IPS DF 4.7 (cell line): Measurements from ENCODE around the gene SCYGR5.
"Not testable (repeated sequence)": the region's sequence is repeated elsewhere in the genome, so short reads cannot be mapped to it uniquely, and the experiment has no call there.

Source experiments
- DNase-seq: peaks from one replicate; pipeline ENCODE4 v3.0.0-alpha.2; 2013; ENCODE audit warnings: low spot score; ENCODE audit errors: extremely low read depth

SCYGR5 gene

DNA sequence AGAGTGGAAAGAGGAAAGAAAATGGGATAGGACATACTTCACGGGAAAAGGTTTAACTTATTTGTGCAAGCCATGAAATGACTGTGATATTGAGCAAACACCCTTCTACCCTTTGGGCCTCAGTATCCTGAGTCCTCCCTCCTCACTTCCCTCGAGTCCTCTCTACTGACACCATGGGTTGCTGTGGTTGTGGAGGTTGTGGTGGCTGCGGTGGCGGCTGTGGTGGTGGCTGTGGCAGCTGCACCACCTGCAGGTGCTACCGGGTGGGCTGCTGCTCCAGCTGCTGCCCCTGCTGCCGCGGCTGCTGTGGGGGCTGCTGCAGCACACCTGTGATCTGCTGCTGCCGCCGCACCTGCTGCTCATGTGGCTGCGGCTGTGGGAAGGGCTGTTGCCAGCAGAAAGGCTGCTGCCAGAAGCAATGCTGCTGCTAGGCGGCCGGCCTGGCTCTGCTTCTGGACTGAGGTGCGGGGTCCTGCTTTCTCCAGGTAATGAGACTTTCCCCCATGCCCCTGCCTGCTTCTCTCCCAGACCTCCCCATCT is at the start of gene SCYGR5:
SCYGR5 (plus strand) TSS at position 174 of the 540 bp plus-strand sequence; CDS start at position 174, 0 bp downstream.
- DNase-seq: not testable (repeated sequence)

GRCh38 chr2:227617316-227618230 is 49.0 kb upstream of the SCYGR5 start, which contains the start of gene SCYGR4:
Gene SCYGR4 (plus strand): TSS chr2:227617498. CDS start chr2:227617498, 0 bp downstream.
- DNase-seq: no peak

DNA sequence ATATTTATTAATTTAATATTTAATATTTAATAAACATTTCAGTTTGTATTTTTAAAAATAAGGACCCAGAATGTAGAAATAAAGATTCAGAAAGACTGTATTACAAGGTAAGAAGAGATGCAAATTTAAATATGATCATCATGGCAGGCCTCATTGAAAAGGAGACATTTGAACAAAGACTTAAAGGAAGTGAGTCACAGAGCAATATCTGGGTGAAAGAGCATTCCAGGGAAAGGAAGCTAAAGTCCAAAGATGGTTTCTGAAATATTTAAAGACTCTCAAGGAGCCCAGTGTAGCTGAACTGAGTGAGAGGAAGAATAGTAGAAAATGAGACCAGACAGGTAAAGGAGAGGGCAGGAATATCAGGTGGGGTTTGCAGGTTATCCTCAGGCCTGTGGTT is 43.4 kb upstream of the SCYGR5 start:
- DNase-seq: no peak

- DNase-seq: no peak
Measured at GRCh38 chr2:227625420-227625819, 41.2 kb upstream of the SCYGR5 start.

GRCh38 chr2:227626580-227627151 is 39.9 kb upstream of the SCYGR5 start:
- DNase-seq: no peak

- DNase-seq: no peak
Measured at GRCh38 chr2:227627769-227628168, 38.8 kb upstream of the SCYGR5 start.

- DNase-seq: no peak
Measured at GRCh38 chr2:227629435-227629834, 37.2 kb upstream of the SCYGR5 start.

DNA sequence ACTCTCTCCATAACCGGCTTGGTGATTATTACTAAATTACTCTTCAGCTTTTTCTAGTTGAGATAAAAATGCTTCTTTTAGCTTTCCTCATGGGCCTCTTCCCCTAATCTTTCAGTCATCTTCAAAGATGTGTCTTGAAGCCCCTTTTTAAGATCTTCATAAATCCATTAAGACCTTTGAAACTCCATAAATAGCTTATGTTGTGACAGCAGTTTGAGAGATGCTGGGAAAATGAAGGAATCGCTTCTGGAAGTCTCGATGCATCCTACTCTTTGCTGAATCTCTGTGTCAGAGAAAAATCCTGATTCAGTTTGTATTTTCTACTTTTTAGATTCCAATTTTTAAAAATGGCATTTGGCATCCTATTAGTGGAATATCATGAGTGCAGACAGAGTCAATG is 36.3 kb upstream of the SCYGR5 start:
- DNase-seq: no peak

DNA sequence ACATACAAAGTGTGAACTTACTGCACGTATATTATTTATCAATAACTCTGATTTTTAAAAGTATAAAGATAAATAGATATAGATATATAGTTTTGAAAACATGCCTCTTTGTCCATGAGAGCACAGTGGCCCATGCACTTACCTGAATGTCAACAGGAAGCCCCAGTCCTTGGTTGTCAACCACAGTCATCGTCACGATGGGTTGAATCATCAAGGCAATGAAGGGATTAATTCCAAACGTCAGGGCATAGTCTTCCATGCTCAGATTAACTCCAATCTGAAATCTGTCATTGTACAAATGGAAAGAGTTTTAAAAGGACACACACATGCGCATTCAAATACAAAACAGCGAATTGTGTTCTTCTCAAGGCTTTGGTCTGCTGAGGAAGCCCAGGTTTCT is 33.8 kb upstream of the SCYGR5 start:
- no peak for DNase-seq

DNA sequence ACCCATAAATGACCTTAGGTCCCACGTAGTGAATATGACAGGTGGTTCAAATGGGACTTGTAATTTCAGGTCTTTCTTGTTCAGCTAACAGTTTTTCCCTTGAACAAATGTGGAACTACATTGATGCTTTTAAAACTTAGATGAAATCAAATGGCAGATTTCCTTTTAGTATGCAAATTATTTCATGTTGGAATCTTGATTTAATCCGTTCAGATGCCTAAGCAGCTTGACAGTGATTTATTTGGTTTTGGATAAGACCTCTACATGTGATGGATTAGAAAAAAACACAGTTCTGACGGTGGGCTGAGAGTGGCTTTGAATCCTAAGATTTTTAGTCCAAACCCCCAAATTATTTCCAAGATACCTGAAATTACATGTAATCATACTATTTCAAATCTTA is 32.4 kb upstream of the SCYGR5 start:
- no peak for DNase-seq

- DNase-seq: no peak
Measured at GRCh38 chr2:227642656-227643055, 23.9 kb upstream of the SCYGR5 start.

- no peak for DNase-seq
Measured at GRCh38 chr2:227643990-227644551, 22.5 kb upstream of the SCYGR5 start.

DNA sequence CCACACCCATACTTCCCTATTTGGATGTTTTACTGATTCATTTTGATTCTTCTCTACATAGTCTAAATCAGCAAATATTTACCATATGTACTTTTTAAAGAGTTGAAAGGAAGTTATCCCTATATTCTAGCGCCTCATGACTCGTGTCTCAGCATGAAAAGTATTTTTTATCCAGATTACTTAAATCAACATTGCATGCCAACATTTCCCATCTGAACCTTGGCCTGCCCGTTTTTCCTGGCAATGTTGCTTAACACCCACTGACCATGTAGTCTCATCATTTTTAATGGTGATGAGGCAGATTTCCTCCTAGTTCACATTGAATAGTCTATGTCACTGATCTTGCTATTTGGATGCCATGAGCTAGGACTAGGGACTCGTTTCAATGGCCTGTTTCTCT is 13.2 kb upstream of the SCYGR5 start:
- DNase-seq: no peak

GRCh38 chr2:227654426-227654825 is 12.2 kb upstream of the SCYGR5 start:
- DNase-seq: no peak

DNA sequence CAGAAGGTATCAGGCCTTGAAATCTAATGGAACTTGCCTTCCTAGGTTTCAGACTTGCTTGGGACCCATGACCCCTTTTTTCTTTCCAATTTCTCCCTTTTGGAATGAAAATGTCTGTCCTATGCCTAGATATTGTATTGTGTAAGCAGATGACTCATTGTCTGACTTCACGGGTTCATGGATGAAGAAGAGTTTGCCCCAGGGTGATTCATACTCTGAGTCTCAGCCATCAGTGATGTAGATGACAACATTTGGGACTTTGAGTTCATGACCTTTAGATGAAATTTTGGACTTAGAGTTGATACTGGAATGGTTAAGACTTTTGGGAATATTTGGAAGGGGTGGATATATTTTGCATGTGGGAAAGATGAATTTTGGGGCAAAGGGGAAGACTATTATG is 11.2 kb upstream of the SCYGR5 start:
- DNase-seq: no peak

DNA sequence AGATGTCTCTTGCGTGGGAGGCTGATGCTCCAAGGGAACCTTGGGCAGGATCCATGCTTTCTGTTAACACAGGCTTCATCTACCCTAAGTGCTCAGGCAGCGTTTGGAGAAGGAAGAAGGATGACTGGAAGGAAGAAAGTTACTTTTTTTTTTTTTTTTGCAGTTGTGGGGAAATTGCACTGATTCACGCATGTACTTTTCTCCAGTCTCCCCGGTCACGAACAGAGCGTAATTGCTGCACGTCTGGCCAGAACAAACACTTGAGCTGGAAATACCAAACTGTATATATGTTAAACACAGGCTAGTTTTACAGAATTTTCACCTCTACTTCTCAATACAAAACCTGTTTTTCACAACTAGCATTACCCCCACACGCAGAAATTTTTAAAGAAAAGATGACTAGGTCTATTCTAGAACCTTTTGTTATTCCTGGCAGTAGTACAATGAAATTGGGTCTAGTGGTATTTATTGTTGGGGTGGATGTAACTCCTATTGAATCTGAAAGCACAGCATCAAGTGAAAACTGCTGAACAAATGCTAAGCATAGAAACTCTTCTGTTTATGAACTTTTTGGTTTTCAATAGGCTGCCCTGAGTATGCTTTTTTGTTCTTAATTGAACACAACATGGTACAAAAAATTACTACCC is 9.3 kb upstream of the SCYGR5 start:
- DNase-seq: no peak

DNA sequence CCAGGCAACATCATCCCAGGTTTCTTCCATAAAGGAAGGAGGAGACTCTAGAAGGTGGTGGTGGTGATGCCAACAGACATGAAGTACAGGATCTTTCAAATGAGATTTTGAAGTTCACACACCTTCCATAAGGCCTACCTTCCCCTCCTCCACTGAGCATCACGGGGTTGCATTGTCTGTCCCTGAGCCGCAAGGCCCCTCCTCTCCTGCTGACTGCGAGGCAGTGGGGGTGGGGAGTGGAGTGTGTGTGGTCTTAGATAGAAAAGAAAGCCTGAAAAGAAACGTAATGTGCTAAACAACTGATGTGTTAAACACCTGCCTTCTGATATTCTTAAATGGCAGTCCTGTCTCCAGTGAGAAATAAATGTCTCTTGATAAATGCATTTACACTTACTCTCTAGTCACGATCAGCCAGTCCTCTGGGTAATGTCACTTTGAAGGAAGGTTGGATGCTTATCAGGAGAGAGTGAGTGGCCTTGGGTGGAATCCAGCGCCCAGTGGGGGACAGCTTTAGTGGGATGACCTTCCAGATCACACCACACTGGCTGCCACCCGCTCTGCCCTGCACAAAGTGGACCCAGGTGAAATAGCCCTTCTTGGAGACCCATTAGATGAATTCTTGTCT is 5.5 kb upstream of the SCYGR5 start:
- no peak for DNase-seq

- no peak for DNase-seq
Measured at GRCh38 chr2:227661827-227662226, 4.8 kb upstream of the SCYGR5 start.

DNA sequence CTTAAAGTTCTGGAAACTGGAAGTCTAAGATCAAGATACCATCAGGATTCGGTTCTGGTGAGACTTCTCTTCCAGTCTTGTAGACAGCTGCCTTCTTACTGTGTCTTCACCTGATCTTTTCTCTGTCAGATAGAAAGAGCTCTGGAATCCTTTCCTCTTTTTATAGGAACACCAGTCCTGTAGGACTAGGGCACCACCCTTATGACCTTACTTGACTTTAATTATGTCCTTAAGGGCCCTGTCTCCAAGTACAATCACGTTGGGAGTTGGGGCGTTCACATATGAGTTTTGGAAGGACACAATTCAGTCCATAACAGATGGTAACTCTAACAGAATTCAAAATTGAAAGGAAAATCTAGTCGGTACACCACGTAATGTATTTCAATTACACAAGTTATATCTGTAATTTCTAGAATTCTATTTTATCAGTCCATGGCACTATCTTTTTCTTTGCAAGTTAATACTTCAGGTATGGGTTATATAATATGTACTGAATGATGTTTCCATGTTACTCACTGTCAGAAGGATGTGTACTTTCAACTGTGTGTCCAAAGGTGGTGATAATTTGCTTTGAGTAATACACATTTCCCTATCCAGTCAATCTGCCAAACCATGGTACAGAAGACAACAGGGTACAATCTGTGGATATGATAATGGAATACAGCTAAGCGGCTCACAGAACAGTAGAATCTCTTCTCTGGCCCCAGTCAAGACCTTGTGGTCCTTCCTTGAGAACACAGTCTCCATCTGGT is 1.2 kb upstream of the SCYGR5 start:
- DNase-seq: no peak

GRCh38 chr2:227671170-227671905 is 4.7 kb downstream of the SCYGR5 start:
- DNase-seq: no peak
